HG02852 (cell line): ENCODE results near the gene R3HDM1.
A peak's percentile ranks its signal among the peaks of the same experiment; 100 is the strongest.
"Not testable (repeated sequence)": the region's sequence is repeated elsewhere in the genome, so short reads cannot be mapped to it uniquely, and the experiment has no call there.

Experiments
- ATAC-seq: cut with Tn5 transposase; IDR thresholded peaks from one replicate; pipeline ENCODE4 v1.9.1; 2021; ENCODE audit warnings: mild to moderate bottlenecking, moderate library complexity; ENCODE audit not compliant: unreplicated experiment

The R3HDM1 gene

DNA sequence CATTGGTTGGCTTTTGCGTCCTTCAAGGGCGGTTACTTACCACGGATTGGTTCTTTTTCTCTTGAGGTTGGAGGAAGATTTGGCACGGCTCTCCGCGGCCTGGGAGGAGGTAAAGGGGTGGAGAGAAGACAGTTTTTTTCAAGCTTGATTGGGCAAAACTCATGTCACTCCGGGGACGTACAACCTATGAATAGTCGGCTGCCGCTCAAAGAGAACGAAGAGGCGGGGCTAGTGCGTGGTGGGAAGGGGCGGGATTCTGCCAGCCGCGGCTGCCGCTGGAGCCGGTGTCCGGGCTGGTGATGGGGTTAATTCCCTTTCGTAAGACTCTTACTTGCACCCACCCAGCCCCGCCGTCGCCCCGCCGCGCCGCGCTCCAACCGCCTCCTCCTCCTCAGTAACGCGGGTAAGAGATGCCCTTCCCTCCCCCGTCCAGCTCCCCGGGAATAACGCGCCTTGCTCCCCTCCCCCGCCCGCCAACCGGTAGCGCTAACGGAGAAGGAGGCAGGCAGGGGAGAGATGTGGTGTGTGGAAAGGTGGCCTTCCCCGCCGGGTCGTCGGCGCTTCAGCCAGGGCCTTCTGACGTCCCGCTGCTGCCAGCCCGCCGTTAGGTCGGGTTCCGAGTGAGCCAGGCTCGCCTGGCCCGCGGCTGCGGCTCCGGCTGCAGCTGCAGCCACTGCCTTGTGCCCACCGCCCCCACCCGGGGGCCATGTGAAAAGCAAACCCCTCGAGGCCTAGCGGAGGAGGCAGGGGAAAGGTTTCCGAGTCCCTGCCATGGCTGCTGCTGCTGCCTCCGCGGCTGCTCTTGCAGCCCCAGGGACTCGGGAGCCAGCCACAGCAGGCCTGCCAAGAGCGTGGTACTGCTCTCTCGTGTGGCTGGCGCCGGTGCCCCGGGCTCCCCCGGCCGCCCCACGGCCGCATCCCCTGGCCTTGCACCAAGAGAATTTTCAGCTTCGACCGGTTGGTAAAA, at the start of gene R3HDM1:
Gene R3HDM1, plus strand, starts transcription at position 254 of the 967 bp plus-strand sequence. CDS start 73,362 bp downstream, outside the sequence.
- ATAC-seq = peak; percentile 79

DNA sequence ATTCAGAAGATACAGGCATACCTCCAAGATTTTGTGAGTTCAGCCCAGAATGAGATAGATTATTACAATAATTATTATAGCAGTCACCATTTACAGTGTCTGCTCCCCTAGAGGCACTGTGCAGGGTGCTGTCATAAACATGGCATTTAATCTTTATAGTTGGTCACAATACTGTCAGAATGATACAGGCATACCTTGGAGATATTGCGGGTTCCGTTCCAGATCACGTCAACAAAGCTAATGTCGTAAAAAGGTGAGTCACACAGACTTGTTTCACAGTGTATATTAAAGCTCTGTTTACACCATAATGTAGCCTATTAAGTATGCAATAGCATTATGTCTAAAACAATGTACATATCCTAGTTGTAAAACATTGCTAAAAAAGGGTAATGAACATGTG, 45.8 kb upstream of the R3HDM1 start:
- ATAC-seq = no peak

DNA sequence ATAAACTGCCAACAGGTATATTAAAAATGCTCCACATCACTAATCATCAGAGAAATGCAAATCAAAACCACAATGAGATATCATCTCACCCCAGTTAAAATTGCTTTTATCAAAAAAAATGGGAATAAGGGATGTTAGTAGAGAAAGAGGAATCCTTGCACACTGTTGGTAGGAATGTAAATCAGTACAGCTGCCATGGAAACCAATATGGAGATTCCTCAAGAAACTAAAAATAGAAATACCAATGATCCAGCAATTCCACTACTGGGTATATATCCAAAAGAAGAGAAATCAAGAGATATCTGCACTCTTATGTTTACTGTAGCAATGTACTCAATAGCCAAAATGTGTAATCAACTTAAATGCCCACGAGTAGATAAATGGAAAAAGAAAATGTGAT, 40.9 kb upstream of the R3HDM1 start:
- ATAC-seq = no peak

DNA sequence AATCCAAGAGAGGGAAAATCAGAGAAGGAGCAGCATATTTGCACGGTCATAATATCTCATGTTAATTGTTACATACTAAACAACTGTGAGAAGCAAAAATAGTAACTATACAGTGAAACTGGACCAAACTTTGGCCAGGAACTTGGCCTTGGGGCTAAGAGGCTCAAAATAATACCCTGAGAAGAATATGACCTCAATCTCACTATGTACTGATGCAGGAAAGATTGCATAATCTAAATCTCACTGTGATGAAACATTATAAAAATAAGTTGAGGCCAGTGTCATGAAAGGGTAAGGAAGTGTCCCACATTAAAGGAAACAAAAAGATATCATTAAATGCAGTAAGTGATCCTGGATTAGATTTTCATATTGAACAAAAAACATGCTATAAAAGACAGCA, 36.8 kb upstream of the R3HDM1 start:
- no peak for ATAC-seq

DNA sequence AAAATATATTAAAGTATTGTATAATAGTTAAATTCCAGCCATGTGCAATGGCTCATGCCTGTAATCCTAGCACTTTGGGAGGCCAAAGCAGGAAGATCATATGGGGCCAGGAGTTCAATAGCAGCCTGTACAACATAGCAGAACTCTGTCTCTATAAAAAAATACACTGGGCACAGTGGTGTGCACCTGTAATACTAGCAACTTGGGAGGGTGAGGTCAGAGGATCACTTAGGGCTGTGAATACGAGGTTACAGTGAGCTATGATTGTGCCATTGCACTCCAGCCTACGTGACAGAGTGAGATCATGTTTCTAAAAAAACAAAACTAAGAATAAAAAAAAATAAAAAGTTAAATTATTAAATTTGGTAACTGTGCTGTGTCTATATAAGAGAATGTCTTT, 36.4 kb upstream of the R3HDM1 start:
- no peak for ATAC-seq

DNA sequence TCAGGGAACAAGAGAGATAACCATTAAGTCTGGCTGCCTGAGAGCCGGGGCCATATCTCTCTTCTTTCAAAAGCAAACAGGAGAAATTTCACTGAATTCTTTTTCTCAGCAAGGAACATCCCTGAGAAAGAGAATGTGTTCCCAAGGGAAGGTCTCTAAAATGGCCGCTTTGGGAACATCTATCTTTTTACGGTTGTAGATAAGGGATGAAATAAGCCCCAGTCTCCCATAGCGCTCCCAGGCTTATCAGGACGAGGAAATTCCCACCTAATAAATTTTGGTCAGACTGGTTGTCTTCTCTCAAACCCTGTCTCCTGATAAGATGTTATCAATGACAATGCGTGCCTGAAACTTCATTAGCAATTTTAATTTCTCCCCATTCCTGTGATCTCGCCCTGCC, 32.7 kb upstream of the R3HDM1 start:
- ATAC-seq = not testable (repeated sequence)

DNA sequence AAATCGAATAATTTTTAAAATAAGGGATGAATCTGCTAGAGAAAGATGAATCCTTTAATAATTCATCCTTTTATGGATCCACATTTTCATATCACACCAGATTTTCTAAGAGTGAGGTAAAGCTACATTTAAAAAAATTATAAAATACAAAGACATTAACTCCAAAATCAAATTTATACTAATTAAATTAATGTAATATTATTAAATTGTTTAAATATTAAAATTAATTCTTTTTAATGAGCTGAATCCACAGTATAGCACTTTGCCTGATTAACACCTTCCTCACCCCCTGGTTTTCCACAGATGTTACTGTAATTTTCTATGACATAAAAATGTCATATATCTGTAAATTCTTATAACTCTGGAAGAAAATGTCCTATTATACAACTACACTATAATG, 26.5 kb upstream of the R3HDM1 start:
- no peak for ATAC-seq

DNA sequence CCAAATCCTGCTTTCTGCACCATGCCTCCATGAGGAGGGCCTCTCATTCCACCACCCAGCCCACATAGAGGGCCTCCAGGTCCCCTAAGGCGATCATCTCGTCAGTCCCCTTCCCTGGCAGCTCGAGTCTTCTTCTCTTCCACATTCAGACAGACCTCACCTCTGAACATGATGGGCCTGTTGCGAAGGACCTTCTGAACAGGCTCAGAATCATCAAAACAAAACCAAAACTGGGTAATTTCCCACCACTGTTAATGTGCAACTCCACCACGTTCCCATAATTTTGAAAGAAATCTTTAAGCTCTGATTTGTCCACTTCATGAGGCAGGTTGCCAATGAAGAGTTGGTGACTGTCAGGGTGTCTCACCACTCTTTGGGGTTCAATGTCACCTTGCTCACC, 20.7 kb upstream of the R3HDM1 start:
- ATAC-seq = no peak

DNA sequence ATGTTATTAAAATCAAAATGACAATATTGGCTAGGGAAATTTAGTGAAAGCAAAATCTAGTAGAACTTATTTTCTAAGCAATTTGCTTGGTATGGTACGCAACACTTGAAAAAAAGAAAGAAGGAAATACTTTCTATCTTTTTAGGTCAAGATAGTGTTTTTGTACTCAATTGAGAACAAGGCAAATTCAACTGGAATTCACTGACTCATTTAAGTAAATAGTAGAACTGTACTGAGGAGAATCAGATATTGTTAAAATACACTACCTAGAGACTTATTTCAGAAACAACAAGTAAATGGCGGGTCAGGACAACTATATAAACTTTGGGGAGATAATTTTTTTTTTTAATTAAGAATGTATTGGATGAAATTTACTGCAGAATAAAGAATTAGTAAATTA, 19.2 kb upstream of the R3HDM1 start:
- ATAC-seq = no peak

DNA sequence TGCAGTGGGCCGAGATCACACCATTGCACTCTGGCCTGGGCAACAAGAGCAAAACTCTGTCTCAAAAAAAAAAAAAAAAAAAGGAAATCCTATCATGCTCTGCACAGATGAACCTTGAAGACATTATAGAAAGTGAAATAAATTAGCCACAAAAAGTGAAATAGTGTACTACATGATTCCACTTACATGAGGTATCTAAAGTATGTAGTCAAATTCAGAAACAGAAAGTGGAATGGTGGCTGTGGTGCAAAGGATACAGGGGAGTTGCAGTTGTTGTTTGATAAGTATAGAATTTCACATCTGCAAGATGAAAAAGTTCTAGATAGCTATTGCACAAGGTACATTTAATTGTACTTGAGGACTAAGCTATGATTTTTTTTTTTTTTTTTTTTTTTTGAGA, 5.5 kb upstream of the R3HDM1 start:
- no peak for ATAC-seq

DNA sequence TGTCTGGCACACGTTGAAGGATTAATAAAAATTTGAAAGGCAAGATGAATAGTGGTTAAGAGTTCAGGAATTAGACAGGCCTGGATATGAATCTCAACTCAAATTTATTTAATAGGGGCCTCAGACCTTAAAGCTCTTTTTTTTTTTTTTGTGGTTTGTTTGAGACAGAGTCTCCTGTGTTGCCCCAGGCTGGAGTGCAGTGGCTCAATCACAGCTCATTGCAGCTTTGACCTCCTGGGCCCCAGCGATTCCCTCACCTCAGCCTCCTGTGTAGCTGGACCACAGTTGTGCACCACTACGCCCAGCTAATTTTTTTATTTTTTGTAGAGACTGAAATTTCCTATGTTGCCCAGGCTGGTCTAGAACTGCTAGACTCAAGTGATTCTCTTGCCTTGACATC, 3.3 kb upstream of the R3HDM1 start:
- no peak for ATAC-seq

DNA sequence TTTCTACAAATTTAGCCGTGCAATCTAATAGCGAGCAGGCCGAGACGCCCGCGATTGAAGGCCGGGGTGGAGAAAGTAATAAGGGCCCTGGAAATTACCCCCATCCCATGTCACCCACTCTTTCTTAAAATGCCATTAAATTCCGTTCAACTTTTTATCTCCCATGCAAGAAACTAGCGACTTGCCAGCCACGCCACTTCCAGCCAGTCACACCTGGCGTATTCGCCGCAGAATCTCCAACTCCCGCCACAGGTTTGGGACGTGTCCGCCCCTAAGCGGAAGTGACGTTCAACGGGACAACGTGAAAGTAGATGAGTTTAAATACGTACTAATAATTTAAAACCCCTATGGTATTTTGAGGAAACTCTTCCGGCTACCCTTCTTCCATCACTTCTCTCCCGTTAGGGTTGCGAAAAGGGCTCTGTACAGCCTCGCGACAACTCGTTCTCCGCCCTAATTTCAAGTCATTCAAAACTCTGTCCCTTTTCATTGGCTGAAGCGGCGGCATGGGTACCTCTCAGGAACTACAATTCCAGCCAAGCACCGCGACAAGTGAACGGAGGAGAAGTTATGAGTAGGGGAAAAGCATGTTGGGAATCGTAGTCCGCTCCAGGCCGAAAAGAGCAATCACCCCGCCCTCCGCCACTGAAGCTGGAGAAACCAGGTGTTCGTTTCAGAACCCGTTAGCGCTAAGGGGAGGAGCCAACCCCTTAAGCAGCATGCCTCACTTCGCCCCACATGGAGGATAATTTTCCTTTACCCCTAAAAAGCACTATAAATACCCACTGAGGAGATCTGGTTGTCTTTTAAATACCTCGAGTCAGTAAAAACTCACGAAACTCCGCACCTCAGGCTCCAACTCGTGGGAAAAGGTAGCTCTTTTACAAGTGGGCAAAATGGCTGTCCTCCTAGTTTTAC, 712 bp upstream of the R3HDM1 start, which contains the start of gene ZRANB3:
Gene ZRANB3, minus strand, starts transcription at position 906 of the 918 bp plus-strand sequence.
- ATAC-seq = peak; percentile 68

DNA sequence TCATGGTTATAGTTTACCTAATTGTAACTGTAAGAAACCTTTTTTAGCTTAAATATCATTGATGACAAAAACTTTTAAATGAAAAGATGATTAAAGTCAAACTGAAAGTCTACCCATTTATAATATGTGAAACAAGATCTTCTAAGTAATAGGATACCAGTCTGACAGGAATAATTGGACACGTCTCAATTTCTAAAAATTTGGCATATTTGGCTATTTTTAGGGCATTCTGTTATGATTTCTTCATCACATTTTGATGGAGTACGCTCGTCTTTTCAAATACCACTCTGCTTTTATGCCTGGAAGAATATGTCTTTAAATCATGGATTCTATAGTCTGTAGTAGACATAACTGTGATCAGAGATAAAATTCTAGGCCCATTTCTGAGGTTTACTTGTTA, 1.3 kb downstream of the R3HDM1 start:
- no peak for ATAC-seq

DNA sequence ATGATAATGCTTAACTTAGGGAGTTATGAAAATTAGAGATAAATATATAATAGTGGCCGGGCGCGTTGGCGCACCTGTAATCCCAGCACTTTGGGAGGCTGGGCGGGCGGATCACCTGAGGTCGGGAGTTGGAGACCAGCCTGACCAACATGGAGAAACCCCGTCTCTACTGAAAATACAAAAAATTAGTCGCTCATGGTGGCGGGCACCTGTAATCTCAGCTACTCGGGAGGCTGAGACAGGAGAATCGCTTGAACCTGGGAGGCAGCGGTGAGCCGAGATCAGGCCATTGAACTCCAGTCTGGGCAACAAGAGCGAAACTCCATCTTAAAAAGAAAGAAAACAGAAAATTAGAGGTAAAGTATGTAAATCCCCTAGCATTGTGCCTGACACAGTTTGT, 2.3 kb downstream of the R3HDM1 start:
- not testable (repeated sequence) for ATAC-seq

DNA sequence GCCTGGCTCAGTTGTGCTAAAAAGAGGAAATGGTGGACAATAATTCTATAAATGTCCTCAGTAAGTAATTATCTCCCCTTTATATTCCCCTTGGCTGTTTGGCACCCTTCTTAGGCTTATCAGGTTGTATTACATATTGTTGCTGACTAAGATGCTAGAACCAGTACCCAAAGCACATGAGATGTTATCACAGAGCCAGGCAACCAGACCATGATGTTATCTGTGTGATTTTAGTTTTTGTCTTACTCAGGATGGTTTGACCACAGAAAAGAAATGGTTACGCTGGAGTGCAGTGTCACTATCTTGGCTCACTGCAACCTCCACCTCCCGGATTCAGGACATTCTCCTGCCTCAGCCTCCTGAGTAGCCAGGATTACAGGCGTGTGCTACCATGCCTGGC, 15.2 kb downstream of the R3HDM1 start:
- ATAC-seq = no peak

DNA sequence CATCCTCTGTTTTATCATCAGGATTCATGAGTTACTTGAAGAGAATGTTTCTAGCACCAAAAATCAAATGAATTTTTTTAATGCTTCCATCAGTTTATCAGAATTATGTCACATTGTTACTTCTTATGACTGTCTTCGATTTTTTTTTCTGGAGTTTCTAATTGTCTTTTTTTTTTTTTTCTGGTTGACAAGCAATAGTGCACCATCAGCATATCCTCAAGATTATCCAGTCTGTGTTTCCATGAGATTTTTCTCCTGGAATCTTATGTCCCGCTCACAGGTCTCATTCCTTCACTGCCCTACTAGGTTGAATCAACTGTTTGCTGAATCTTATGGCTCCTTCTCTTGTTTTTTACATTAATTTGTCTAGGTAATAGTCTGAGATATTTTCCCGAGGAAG, 16.0 kb downstream of the R3HDM1 start:
- no peak for ATAC-seq

DNA sequence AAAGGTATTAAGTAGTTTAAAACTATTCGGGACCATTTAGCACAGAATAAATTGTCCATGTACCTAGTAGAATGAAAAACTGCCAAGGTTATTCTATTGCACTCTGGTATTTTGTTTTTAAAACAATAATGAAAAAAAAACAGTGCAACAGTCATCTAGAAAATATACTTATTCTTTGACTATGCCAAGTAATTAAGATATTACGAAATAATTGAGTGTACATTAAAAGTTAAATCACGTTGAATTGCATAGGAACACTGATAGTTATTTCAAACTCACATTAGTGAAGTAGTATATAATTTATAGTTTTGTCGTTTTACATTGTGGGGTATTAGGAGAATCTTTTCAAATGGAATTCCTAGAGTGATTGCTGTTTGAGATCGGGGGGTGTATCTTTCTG, 20.1 kb downstream of the R3HDM1 start:
- no peak for ATAC-seq

DNA sequence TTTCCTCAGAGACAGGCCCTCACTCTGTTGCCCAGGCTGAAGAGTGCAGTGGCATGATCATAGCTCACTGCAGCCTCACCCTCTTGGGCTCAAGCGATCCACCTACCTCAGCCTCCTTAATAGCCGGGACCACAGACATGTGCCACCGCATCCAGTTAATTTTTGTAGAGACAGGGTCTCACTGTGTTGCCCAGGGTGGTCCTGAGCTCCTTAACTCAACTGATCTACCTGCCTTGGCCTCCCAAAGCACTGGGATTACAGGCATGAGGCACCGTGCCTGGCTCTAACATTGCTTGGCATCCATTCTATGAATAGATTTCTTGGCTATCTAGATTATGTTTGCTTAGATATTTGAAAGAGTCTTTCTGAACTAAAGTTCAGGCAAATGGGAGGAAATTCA, 21.6 kb downstream of the R3HDM1 start:
- no peak for ATAC-seq

DNA sequence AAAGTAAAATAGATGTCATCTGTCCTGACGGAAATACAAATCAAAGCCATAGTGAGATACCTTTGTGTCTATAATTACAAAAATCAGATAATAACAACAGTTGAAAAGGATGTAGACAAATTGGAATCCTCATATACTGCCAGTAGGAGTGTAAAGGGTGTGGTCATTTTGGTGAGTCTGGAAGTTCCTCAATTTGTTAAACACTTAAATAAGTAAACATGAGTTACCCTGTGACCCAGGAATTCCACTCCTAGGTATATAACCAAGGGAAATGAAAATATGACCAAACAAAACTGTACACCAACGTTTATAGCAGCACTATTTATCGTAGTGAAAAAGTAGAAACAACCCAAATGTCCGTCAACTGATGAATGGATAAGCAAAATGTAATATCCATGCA, 24.0 kb downstream of the R3HDM1 start:
- no peak for ATAC-seq

DNA sequence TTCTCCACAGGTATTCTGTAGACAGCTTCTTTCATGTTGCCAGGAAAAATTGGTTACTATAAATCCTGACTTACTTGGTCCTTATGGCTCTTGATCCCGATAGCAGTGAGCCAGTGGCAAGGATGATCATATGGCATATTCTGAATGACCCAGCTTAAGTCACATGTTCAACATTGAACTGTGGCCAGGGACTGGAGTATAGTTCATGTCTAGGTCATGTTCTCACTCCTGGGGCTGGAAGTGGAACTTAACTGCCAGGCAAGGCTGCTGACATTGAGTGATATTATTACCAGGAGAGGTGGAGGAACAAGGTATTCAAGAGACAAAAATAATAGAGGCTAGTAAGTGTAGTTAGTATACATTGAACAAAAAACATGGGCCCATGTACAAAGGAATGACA, 26.2 kb downstream of the R3HDM1 start:
- ATAC-seq = no peak

DNA sequence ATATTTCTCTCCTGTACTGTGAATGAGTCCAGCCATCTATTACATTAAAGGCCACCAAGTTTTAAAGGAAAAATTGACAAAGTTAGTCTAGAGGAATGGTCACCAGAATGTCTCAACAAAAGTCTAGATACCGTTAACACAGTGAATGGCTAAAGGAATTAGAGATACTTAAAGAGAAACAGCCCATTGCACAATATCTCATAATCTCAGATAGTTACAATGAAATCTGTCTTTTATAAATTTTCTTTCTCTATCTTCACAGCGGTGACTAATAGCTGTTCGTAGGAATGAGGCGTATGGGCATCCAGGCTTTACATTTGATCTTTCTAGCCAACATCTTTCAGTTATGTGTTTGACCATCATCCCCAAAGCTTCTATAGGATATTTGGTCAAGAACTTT, 30.6 kb downstream of the R3HDM1 start:
- ATAC-seq = no peak

DNA sequence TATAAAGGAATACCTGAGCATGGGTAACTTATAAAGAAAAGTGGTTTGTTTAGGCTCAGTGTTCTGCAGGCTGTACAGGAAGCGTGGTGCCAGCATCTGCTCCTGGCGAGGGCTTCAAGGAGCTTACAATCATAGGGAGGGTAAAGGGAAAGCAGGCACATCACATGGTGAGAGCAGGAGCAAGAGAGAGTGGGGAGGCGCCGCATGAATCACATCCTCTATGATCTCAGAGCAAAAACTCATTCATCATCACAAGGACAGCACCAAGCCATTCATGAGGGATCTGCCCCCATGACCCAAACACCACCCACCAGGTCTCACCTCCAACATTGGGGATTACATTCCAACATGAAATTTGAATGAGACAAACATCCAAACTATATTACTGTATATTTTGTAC, 32.5 kb downstream of the R3HDM1 start:
- no peak for ATAC-seq
